ENCODE data around the gene MSRB2.

MSRB2 gene

DNA sequence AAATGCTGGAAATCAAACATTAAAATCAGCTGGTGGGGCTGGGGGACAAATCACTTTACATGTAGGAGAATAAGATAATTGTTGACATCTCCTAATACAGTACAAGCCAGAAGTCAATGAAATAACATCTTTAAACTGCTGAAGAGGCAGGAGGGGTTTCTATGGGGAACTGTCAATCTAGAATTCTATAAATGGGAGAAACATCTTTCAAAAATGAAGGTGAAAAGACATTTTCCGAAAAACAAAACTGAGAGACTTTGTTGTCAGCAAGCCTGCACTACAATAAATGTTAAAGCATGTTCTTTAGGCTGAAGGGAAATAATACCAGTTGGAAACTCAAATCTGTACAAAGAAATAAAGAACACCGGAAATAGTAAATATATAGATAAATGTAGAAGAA is 17.3 kb upstream of the MSRB2 start:
- no peak for TF ChIP-seq EZH2phosphoT487 (conservative IDR thresholded peaks at IDR 0.05; ENCODE audit: low read length)
- TF ChIP-seq, protein P1, sequence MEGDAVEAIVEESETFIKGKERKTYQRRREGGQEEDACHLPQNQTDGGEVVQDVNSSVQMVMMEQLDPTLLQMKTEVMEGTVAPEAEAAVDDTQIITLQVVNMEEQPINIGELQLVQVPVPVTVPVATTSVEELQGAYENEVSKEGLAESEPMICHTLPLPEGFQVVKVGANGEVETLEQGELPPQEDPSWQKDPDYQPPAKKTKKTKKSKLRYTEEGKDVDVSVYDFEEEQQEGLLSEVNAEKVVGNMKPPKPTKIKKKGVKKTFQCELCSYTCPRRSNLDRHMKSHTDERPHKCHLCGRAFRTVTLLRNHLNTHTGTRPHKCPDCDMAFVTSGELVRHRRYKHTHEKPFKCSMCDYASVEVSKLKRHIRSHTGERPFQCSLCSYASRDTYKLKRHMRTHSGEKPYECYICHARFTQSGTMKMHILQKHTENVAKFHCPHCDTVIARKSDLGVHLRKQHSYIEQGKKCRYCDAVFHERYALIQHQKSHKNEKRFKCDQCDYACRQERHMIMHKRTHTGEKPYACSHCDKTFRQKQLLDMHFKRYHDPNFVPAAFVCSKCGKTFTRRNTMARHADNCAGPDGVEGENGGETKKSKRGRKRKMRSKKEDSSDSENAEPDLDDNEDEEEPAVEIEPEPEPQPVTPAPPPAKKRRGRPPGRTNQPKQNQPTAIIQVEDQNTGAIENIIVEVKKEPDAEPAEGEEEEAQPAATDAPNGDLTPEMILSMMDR (IDR thresholded peaks at IDR 0.05; ENCODE audit: insufficient read depth, low read length, poor library complexity, severe bottlenecking): no peak
- no peaks in the 10 kb centered on the region for H3F3A ChIP-seq (ENCODE audit: insufficient read depth)
- no peaks in the 10 kb centered on the region for H3K79me2 ChIP-seq (ENCODE audit: insufficient read depth, low read length)
- H3K36me3 ChIP-seq (ENCODE audit: low read length): no peaks in the 10 kb centered on the region
- no peak overlapping the region for H3K9ac ChIP-seq (ENCODE audit: low read length)
- H3K4me3 ChIP-seq (ENCODE audit: insufficient read depth, low read length, poor library complexity, severe bottlenecking): no peak overlapping the region
- H3K27ac ChIP-seq (ENCODE audit: low read depth, low read length): no peak overlapping the region
- H3K4me2 ChIP-seq (ENCODE audit: low read depth, low read length, poor library complexity, severe bottlenecking): no peak overlapping the region
- no peaks in the 10 kb centered on the region for H3K27me3 ChIP-seq (ENCODE audit: low read length)
- H3K9me2 ChIP-seq (replicated peaks; ENCODE audit: insufficient read depth, low read length): no peaks in the 10 kb centered on the region
- no peaks in the 10 kb centered on the region for H3K9me3 ChIP-seq (ENCODE audit: insufficient read depth, low read length)
- H4K20me1 ChIP-seq (ENCODE audit: low read depth, low read length): no peaks in the 10 kb centered on the region
- no peak overlapping the region for H2AFZ ChIP-seq (ENCODE audit: low read depth, low read length, severe bottlenecking)

DNA sequence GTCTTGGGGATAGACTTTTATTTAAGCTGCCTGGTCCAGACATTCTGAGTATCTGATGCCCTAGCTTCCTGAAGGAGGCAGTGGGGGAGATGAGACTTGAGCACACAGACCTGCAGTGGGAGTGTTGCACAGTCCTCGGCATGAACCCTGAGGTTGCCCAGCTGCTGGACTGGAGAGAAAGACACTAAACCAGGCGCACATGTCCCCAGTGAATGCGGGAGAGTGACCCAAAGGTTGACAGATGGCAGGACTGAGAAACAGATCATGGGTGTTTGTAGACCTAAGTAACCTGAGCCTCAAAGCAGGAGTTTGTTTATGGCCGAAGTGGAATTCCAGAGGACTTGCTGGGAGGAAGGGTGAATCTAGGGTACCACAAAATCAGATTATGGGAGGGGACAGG is 15.7 kb upstream of the MSRB2 start:
- H3K4me2 ChIP-seq (ENCODE audit: low read depth, low read length, poor library complexity, severe bottlenecking): no peak overlapping the region

DNA sequence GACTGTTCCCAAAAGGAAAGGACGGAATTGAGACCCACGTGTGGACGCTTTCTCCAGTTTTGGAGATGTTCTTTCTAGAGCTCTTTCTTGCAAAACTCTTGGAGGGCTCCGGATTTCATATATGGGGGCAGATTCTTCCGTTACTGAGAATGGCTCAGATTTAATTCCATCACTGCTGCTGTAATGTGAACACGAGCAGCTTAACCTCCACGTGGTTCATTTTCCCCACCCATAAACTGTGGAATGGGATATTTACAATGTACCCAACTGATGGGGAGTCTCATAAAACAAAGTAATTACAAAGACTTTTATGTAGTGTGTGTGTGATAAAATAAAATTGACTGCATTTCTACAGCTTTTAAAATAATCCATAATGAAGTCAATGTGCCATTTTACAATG is 15.1 kb upstream of the MSRB2 start:
- Histone ChIP-seq H3K4me2 (ENCODE audit: low read depth, low read length, poor library complexity, severe bottlenecking) (no peak overlapping the region), H3K4me3 (ENCODE audit: insufficient read depth, low read length, poor library complexity, severe bottlenecking) (no peak overlapping the region), H3K27me3 (ENCODE audit: low read length) (no peaks in the 10 kb centered on the region), H4K20me1 (ENCODE audit: low read depth, low read length) (no peaks in the 10 kb centered on the region), H3F3A (ENCODE audit: insufficient read depth) (no peaks in the 10 kb centered on the region), H3K36me3 (ENCODE audit: low read length) (no peaks in the 10 kb centered on the region), H2AFZ (ENCODE audit: low read depth, low read length, severe bottlenecking) (no peak overlapping the region), H3K9ac (ENCODE audit: low read length) (no peak overlapping the region), H3K9me3 (ENCODE audit: insufficient read depth, low read length) (no peaks in the 10 kb centered on the region), H3K79me2 (ENCODE audit: insufficient read depth, low read length) (no peaks in the 10 kb centered on the region), H3K27ac (ENCODE audit: low read depth, low read length) (no peak overlapping the region), H3K9me2 (replicated peaks; ENCODE audit: insufficient read depth, low read length) (no peaks in the 10 kb centered on the region)
- no peak for TF ChIP-seq EZH2phosphoT487 (conservative IDR thresholded peaks at IDR 0.05; ENCODE audit: low read length)
- TF ChIP-seq, protein P1 (IDR thresholded peaks at IDR 0.05; ENCODE audit: insufficient read depth, low read length, poor library complexity, severe bottlenecking): no peak

More for the DNA sequence above, 15.7 kb upstream of the MSRB2 start:
- Histone ChIP-seq H2AFZ (ENCODE audit: low read depth, low read length, severe bottlenecking) (no peak overlapping the region), H3K36me3 (ENCODE audit: low read length) (no peaks in the 10 kb centered on the region), H3K27me3 (ENCODE audit: low read length) (no peaks in the 10 kb centered on the region), H3K9ac (ENCODE audit: low read length) (no peak overlapping the region), H3K9me3 (ENCODE audit: insufficient read depth, low read length) (no peaks in the 10 kb centered on the region), H3K9me2 (replicated peaks; ENCODE audit: insufficient read depth, low read length) (no peaks in the 10 kb centered on the region), H4K20me1 (ENCODE audit: low read depth, low read length) (no peaks in the 10 kb centered on the region), H3K79me2 (ENCODE audit: insufficient read depth, low read length) (no peaks in the 10 kb centered on the region), H3F3A (ENCODE audit: insufficient read depth) (no peaks in the 10 kb centered on the region), H3K4me3 (ENCODE audit: insufficient read depth, low read length, poor library complexity, severe bottlenecking) (no peak overlapping the region), H3K27ac (ENCODE audit: low read depth, low read length) (no peak overlapping the region)
- TF ChIP-seq, protein P1 (IDR thresholded peaks at IDR 0.05; ENCODE audit: insufficient read depth, low read length, poor library complexity, severe bottlenecking): no peak
- no peak for TF ChIP-seq EZH2phosphoT487 (conservative IDR thresholded peaks at IDR 0.05; ENCODE audit: low read length)
